GM12891 (cell line): ENCODE data around the gene ELOVL4.

ENCODE experiments used
- POLR2A ChIP-seq: IDR thresholded peaks from 2 replicates; pipeline ENCODE4 v1.6.1; 2011; ENCODE audit warnings: low read depth, low read length, control low read depth
- POLR2AphosphoS5 ChIP-seq: IDR thresholded peaks from 2 replicates; pipeline ENCODE4 v1.6.1; 2011; ENCODE audit warnings: low read depth, low read length, control low read depth
- SPI1 ChIP-seq: IDR thresholded peaks from 2 replicates; pipeline ENCODE4 v1.6.1; 2011; ENCODE audit warnings: low read depth, low read length, control low read depth

- TF ChIP-seq POLR2A (no peak), POLR2AphosphoS5 (no peak), SPI1 (no peak)
These were observed 34.0 kb downstream of the ELOVL4 start for GRCh38 chr6:79913369-79913768.
